Trophoblast cell (in vitro differentiated cells and primary cell): ENCODE results near the gene OTUD6A.

Experiments used
- DNase-seq, 2 donors: peaks; one replicate each; pipeline ENCODE4 v3.0.0-alpha.2; 2016
- H2AFZ ChIP-seq: 2 replicates; pipeline ENCODE4 v1.6.1; 2013; ENCODE audit warnings: low read length, moderate library complexity, mild to moderate bottlenecking; ENCODE audit not compliant: insufficient read depth, poor library complexity
- H2AK5ac ChIP-seq: 2 replicates; pipeline ENCODE4 v1.6.1; 2013; ENCODE audit warnings: mild to moderate bottlenecking, low read length
- H2BK120ac ChIP-seq: 2 replicates; pipeline ENCODE4 v1.6.1; 2013; ENCODE audit warnings: low read length, mild to moderate bottlenecking, moderate library complexity; ENCODE audit not compliant: insufficient read depth, poor library complexity
- H2BK12ac ChIP-seq: 2 replicates; pipeline ENCODE4 v1.6.1; 2013; ENCODE audit warnings: mild to moderate bottlenecking, low read length, moderate library complexity
- H2BK5ac ChIP-seq: 2 replicates; pipeline ENCODE4 v1.6.1; 2013; ENCODE audit warnings: low read length, low read depth, moderate library complexity, mild to moderate bottlenecking; ENCODE audit not compliant: poor library complexity
- H3K14ac ChIP-seq: 2 replicates; pipeline ENCODE4 v1.6.1; 2013; ENCODE audit warnings: mild to moderate bottlenecking, low read length
- H3K18ac ChIP-seq: 2 replicates; pipeline ENCODE4 v1.6.1; 2013; ENCODE audit warnings: mild to moderate bottlenecking, low read length
- H3K23ac ChIP-seq: 2 replicates; pipeline ENCODE4 v1.6.1; 2013; ENCODE audit warnings: low read length
- H3K27ac ChIP-seq: 2 replicates; pipeline ENCODE4 v1.5.1; 2013; ENCODE audit warnings: low read depth, mild to moderate bottlenecking, inconsistent platforms, low read length, moderate library complexity
- H3K27me3 ChIP-seq: 2 replicates; pipeline ENCODE4 v1.6.1; 2013; ENCODE audit warnings: inconsistent platforms, mild to moderate bottlenecking, low read length, moderate library complexity; ENCODE audit not compliant: insufficient read depth
- H3K36me3 ChIP-seq, 2 experiments: 1 replicate in 1 of 2; 2 replicates in 1 of 2; pipeline ENCODE4 v1.6.1; 2013; ENCODE audit warnings: low read length in 2 of 2, mild to moderate bottlenecking in 2 of 2, moderate library complexity in 1 of 2; ENCODE audit not compliant: insufficient read depth in 2 of 2, control insufficient read depth in 1 of 2
- H3K4ac ChIP-seq: 2 replicates; pipeline ENCODE4 v1.6.1; 2013; ENCODE audit warnings: low read depth, mild to moderate bottlenecking, low read length, moderate library complexity
- H3K4me1 ChIP-seq, 2 experiments: 1 replicate in 1 of 2; 2 replicates in 1 of 2; pipeline ENCODE4 v1.6.1; 2013; ENCODE audit warnings: low read length in 2 of 2, mild to moderate bottlenecking in 2 of 2, moderate library complexity in 1 of 2; ENCODE audit not compliant: insufficient read depth in 2 of 2, control insufficient read depth in 1 of 2
- H3K4me2 ChIP-seq: 2 replicates; pipeline ENCODE4 v1.6.1; 2013; ENCODE audit warnings: inconsistent platforms, mild to moderate bottlenecking, low read length, moderate library complexity
- H3K4me3 ChIP-seq: 2 replicates; pipeline ENCODE4 v1.5.1; 2013; ENCODE audit warnings: mild to moderate bottlenecking, low read depth, low read length, inconsistent platforms
- H3K79me1 ChIP-seq: one replicate; pipeline ENCODE4 v1.6.1; 2013; ENCODE audit warnings: low read length
- H3K79me2 ChIP-seq: 2 replicates; pipeline ENCODE4 v1.6.1; 2013; ENCODE audit warnings: low read length, mild to moderate bottlenecking; ENCODE audit not compliant: control insufficient read depth, insufficient read depth, poor library complexity
- H3K9ac ChIP-seq: 2 replicates; pipeline ENCODE4 v1.6.1; 2013; ENCODE audit warnings: mild to moderate bottlenecking, low read length
- H3K9me3 ChIP-seq: 2 replicates; pipeline ENCODE4 v1.6.1; 2013; ENCODE audit warnings: low read depth, mild to moderate bottlenecking, control low read depth, inconsistent platforms, low read length; ENCODE audit not compliant: insufficient read depth
- H4K12ac ChIP-seq: 2 replicates; pipeline ENCODE4 v1.6.1; 2013; ENCODE audit warnings: low read depth, mild to moderate bottlenecking, low read length, moderate library complexity
- H4K8ac ChIP-seq: 2 replicates; pipeline ENCODE4 v1.6.1; 2013; ENCODE audit warnings: low read depth, mild to moderate bottlenecking, low read length, moderate library complexity
- H4K91ac ChIP-seq: one replicate; pipeline ENCODE4 v1.6.1; 2013; ENCODE audit warnings: low read depth, mild to moderate bottlenecking, low read length, moderate library complexity
- WGBS: extraction: QIAGEN DNeasy Blood & Tissue Kit; methylation state at CpG from one replicate; pipeline ENCODE4 v1.1.7; 2013; ENCODE audit warnings: missing lambda C conversion rate; ENCODE audit not compliant: insufficient read length, insufficient coverage; ENCODE audit errors: extremely low coverage; 5-methylcytosine and 5-hydroxymethylcytosine counted together

The OTUD6A gene

DNA sequence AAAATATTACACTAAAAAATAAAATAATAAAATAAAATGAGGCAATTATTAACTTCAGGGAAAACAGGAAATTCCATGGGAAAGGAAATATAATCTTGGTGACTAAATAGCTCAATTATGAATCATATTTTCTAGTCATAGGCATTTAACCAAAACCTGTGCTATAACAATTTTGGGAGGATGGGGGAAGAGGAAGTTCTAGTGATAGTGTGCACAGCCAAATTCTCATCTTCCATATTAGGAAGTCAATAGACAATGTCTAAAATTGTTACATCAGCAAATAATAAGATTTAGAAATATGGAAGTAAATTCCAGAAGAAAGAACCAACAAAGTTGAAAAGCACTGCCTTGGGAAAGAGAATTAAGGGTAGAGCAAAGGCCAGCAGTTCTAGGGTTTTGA, 15.3 kb upstream of the OTUD6A start:
- no peak overlapping the region for H2BK12ac ChIP-seq
- no peak overlapping the region for H4K8ac ChIP-seq
- no peak overlapping the region for H3K4me3 ChIP-seq
- H3K4me1 ChIP-seq = no peaks in the 10 kb centered on the region
- DNase-seq = no peak
- H3K36me3 ChIP-seq = no peaks in the 10 kb centered on the region
- H3K23ac ChIP-seq = no peak overlapping the region
- no peak overlapping the region for H3K14ac ChIP-seq
- no peak overlapping the region for H4K12ac ChIP-seq
- no peak overlapping the region for H3K9ac ChIP-seq
- no peaks in the 10 kb centered on the region for H3K79me1 ChIP-seq
- no peak overlapping the region for H3K4ac ChIP-seq
- no peak overlapping the region for H3K27ac ChIP-seq
- no peak overlapping the region for H2AFZ ChIP-seq
- H2AK5ac ChIP-seq = no peak overlapping the region
- no peaks in the 10 kb centered on the region for H3K79me2 ChIP-seq
- H3K18ac ChIP-seq = no peak overlapping the region
- H3K27me3 ChIP-seq = no peaks in the 10 kb centered on the region
- no peak overlapping the region for H2BK5ac ChIP-seq
- no peak overlapping the region for H4K91ac ChIP-seq
- H3K9me3 ChIP-seq = no peaks in the 10 kb centered on the region
- no peak overlapping the region for H3K4me2 ChIP-seq
- no peak overlapping the region for H2BK120ac ChIP-seq

DNA sequence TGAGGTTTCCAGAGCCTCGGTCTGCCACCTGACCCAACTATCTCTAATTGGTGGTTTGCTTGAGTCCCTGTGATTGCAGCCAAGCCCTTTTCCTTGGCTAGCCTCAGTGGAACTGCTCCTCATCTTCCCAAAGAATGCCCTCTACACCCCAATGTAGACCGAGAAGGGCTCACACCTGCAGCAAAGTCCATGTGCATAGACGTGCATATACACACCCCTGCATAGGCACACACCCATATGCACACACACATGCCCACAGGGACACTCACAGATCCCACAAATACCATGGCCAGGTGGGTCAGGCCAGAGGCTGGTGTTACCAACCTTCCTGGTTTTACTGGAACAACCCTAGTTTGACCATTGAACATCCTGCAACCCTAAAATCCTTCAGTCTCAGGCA, 12.9 kb upstream of the OTUD6A start:
- Histone ChIP-seq H2BK120ac (no peak overlapping the region), H2AK5ac (no peak overlapping the region), H3K4ac (no peak overlapping the region), H2BK12ac (no peak overlapping the region), H3K4me3 (no peak overlapping the region), H3K27me3 (no peaks in the 10 kb centered on the region), H4K12ac (no peak overlapping the region), H2BK5ac (no peak overlapping the region), H3K4me2 (no peak overlapping the region), H3K9ac (no peak overlapping the region), H3K79me2 (no peaks in the 10 kb centered on the region), H3K18ac (no peak overlapping the region), H3K23ac (no peak overlapping the region), H3K36me3 (no peaks in the 10 kb centered on the region), H3K4me1 (no peaks in the 10 kb centered on the region), H3K14ac (no peak overlapping the region), H3K79me1 (no peaks in the 10 kb centered on the region), H3K27ac (no peak overlapping the region), H4K91ac (no peak overlapping the region), H2AFZ (no peak overlapping the region), H3K9me3 (no peaks in the 10 kb centered on the region), H4K8ac (no peak overlapping the region)
- no peak for DNase-seq
- WGBS = no CpG with 5 or more reads among the region's 3 CpGs

DNA sequence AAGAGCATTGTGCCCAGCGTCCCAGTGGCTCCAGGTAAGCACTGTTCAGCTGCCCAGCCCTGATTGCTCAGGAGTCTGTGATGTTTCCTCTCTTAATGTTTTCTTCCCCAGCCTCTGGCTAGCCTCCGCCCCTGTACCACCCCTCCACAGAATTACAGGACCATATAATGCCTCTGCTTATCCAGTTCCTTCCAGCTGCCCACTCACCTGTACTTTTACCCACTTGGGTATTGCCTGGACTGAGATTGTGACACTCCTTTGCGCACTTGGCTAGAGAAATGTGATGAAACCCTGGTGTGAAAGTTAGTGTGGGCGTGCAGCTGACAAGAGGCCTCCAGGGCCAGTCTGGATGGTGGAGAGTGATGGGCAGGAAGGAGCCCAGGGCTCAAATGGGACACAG, 12.3 kb upstream of the OTUD6A start, which contains the start of gene AWAT2:
TSS of gene AWAT2 (minus strand) at position 14 of the 400 bp plus-strand sequence. CDS start at position 8, 6 bp downstream.
- Histone ChIP-seq H2BK5ac (no peak within 1 kb of the TSS), H3K18ac (no peak within 1 kb of the TSS), H3K9ac (no peak within 1 kb of the TSS), H3K27ac (no peak within 1 kb of the TSS), H3K79me2 (no peaks in the 10 kb centered on the region), H2AK5ac (no peak within 1 kb of the TSS), H4K91ac (no peak within 1 kb of the TSS), H3K4me1 (no peaks in the 10 kb centered on the region), H3K27me3 (no peaks in the 10 kb centered on the region), H3K23ac (no peak within 1 kb of the TSS), H4K8ac (no peak within 1 kb of the TSS), H3K4me2 (no peak within 1 kb of the TSS), H2BK12ac (no peak within 1 kb of the TSS), H3K79me1 (no peaks in the 10 kb centered on the region), H3K4ac (no peak within 1 kb of the TSS), H2BK120ac (no peak within 1 kb of the TSS), H3K4me3 (no peak within 1 kb of the TSS), H4K12ac (no peak within 1 kb of the TSS), H3K36me3 (no peaks in the 10 kb centered on the region), H3K9me3 (no peaks in the 10 kb centered on the region), H2AFZ (no peak within 1 kb of the TSS), H3K14ac (no peak within 1 kb of the TSS)
- WGBS = no CpG with 5 or more reads among the region's 4 CpGs
- no peak for DNase-seq

DNA sequence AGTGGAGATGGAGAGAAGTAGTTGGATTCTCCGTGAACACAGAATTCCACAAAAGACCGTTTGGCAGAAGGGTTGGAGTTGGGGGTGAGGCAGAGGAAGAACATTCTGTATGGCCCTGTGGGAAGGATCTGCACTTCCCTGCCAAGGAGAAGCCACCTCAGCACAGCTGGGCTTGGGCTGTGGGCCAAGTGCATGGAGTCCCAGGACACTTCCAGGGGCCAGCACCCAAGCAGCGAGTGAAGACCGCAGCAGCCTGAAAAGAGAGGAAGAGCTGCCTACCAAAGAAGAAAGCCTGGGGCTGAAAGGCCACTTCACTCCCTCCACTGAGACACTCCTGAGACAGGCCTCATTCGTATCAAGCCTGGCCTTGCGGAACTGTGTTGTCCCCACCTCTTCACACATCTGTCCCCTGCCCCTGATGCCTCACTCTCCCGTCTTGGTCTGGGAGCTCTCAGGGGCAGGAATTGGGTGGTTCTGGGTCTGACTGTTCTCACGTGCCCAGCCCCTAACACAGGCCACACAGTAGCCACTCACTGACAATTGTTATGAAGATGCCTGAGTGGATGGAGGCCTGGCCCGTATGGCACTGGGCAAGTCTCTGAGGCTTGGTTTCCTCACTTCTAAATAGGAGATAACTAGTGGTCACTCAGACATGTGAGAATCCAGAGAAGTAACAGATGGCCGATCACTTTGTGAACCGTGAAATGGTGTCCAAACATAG, 9.2 kb upstream of the OTUD6A start:
- no peak for DNase-seq
- Histone ChIP-seq H2BK5ac (no peak overlapping the region), H4K12ac (no peak overlapping the region), H3K4me3 (no peak overlapping the region), H3K9me3 (no peaks in the 10 kb centered on the region), H3K14ac (no peak overlapping the region), H3K36me3 (no peaks in the 10 kb centered on the region), H2AK5ac (no peak overlapping the region), H3K4me2 (no peak overlapping the region), H4K91ac (no peak overlapping the region), H3K79me2 (no peaks in the 10 kb centered on the region), H3K18ac (no peak overlapping the region), H3K23ac (no peak overlapping the region), H3K27ac (no peak overlapping the region), H3K9ac (no peak overlapping the region), H3K79me1 (no peaks in the 10 kb centered on the region), H2BK120ac (no peak overlapping the region), H3K4ac (no peak overlapping the region), H3K4me1 (no peaks in the 10 kb centered on the region), H2BK12ac (no peak overlapping the region), H2AFZ (no peak overlapping the region), H4K8ac (no peak overlapping the region), H3K27me3 (no peaks in the 10 kb centered on the region)
- no CpG with 5 or more reads among the region's 11 CpGs for WGBS
